Measurements from ENCODE around the gene MARS2.
"Not testable (repeated sequence)": the region's sequence is repeated elsewhere in the genome, so short reads cannot be mapped to it uniquely, and the experiment has no call there.

MARS2 gene

GRCh38 chr2:197717863-197718262, 12.7 kb downstream of the MARS2 start:
- H3K27me3 ChIP-seq (ENCODE audit: control insufficient read depth in 2 of 2, insufficient read depth in 2 of 2, low read length in 2 of 2), result no peaks in the 10 kb centered on the region
- no peak overlapping the region for H3K9ac ChIP-seq (ENCODE audit: low read depth in 1 of 2, low read length in 2 of 2)
- no peak overlapping the region for H3K4me3 ChIP-seq (ENCODE audit: low read length in 2 of 2)
- H3K9me3 ChIP-seq (ENCODE audit: control insufficient read depth in 2 of 2, low read length in 2 of 2), result no peaks in the 10 kb centered on the region
- no peak overlapping the region for H3K27ac ChIP-seq (ENCODE audit: low read depth in 2 of 2, low read length in 2 of 2)
- no peaks in the 10 kb centered on the region for H3K4me1 ChIP-seq (ENCODE audit: control insufficient read depth in 2 of 2, insufficient read depth in 2 of 2, low read length in 2 of 2)
- H3K36me3 ChIP-seq (ENCODE audit: control insufficient read depth in 2 of 2, insufficient read depth in 2 of 2, low read length in 2 of 2), result peaks cover 0 to 3% of the 10 kb centered on the region in 2 donors

- Histone ChIP-seq H3K9ac (ENCODE audit: low read depth in 1 of 2, low read length in 2 of 2) (no peak overlapping the region), H3K27me3 (ENCODE audit: control insufficient read depth in 2 of 2, insufficient read depth in 2 of 2, low read length in 2 of 2) (no peaks in the 10 kb centered on the region), H3K36me3 (ENCODE audit: control insufficient read depth in 2 of 2, insufficient read depth in 2 of 2, low read length in 2 of 2) (no peaks in the 10 kb centered on the region), H3K4me3 (ENCODE audit: low read length in 2 of 2) (no peak overlapping the region), H3K4me1 (ENCODE audit: control insufficient read depth in 2 of 2, insufficient read depth in 2 of 2, low read length in 2 of 2) (no peaks in the 10 kb centered on the region), H3K9me3 (ENCODE audit: control insufficient read depth in 2 of 2, low read length in 2 of 2) (no peaks in the 10 kb centered on the region), H3K27ac (ENCODE audit: low read depth in 2 of 2, low read length in 2 of 2) (no peak overlapping the region)
Measured at GRCh38 chr2:197727011-197727410, 21.8 kb downstream of the MARS2 start.

- not testable (repeated sequence) for H3K27ac ChIP-seq (ENCODE audit: low read depth in 2 of 2, low read length in 2 of 2); H3K36me3 ChIP-seq (ENCODE audit: control insufficient read depth in 2 of 2, insufficient read depth in 2 of 2, low read length in 2 of 2); H3K27me3 ChIP-seq (ENCODE audit: control insufficient read depth in 2 of 2, insufficient read depth in 2 of 2, low read length in 2 of 2); H3K4me1 ChIP-seq (ENCODE audit: control insufficient read depth in 2 of 2, insufficient read depth in 2 of 2, low read length in 2 of 2); H3K9me3 ChIP-seq (ENCODE audit: control insufficient read depth in 2 of 2, low read length in 2 of 2); H3K4me3 ChIP-seq (ENCODE audit: low read length in 2 of 2); H3K9ac ChIP-seq (ENCODE audit: low read depth in 1 of 2, low read length in 2 of 2)
Measured at GRCh38 chr2:197728555-197729544, 23.7 kb downstream of the MARS2 start.

DNA sequence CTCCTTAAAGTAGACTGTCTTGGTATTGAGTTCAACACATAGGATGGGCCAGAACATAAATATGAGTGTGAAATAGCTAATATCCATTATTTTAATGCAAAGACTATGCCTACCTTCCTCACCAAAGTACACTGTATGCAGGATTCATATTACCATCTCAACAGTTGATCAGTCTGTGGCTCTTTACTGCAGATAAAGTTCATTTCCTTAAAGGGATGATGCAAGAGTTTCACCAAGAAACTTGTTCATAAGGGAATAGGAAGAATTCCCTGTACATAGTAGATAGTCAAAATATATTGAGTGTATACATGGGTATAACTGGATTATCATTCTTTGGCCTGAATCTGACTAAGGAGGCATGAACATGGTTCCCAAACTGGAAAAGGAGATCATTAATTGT, 35.0 kb downstream of the MARS2 start:
- no peaks in the 10 kb centered on the region for H3K36me3 ChIP-seq (ENCODE audit: control insufficient read depth in 2 of 2, insufficient read depth in 2 of 2, low read length in 2 of 2)
- H3K9me3 ChIP-seq (ENCODE audit: control insufficient read depth in 2 of 2, low read length in 2 of 2), result no peaks in the 10 kb centered on the region
- H3K4me1 ChIP-seq (ENCODE audit: control insufficient read depth in 2 of 2, insufficient read depth in 2 of 2, low read length in 2 of 2), result no peaks in the 10 kb centered on the region

More for the DNA sequence above, 35.0 kb downstream of the MARS2 start:
- Histone ChIP-seq H3K4me3 (ENCODE audit: low read length in 2 of 2) (no peak overlapping the region), H3K9ac (ENCODE audit: low read depth in 1 of 2, low read length in 2 of 2) (no peak overlapping the region), H3K27ac (ENCODE audit: low read depth in 2 of 2, low read length in 2 of 2) (no peak overlapping the region), H3K27me3 (ENCODE audit: control insufficient read depth in 2 of 2, insufficient read depth in 2 of 2, low read length in 2 of 2) (no peaks in the 10 kb centered on the region)
